OCI-LY3 (cell line): ENCODE results near the gene SCNM1.
"Not testable (repeated sequence)": the region's sequence is repeated elsewhere in the genome, so short reads cannot be mapped to it uniquely, and the experiment has no call there.

Experiments
- H2AFZ ChIP-seq: fragments of 200-600, 300-600 bp; shearing (Covaris generic); 2 replicates; pipeline ENCODE4 v1.6.0; 2014; ENCODE audit warnings: antibody characterized with exemption, low read depth, low read length
- H3K27ac ChIP-seq: fragments of 200-600, 300-600 bp; sonication (generic); 2 replicates; pipeline ENCODE4 v1.5.1; 2014; ENCODE audit warnings: mild to moderate bottlenecking, low read length, moderate library complexity, mixed read lengths
- H3K27me3 ChIP-seq: fragments of 200-600, 300-600 bp; sonication (generic); 2 replicates; pipeline ENCODE4 v1.6.1; 2014; ENCODE audit warnings: low read depth, low read length, mixed read lengths
- H3K36me3 ChIP-seq: fragments of 200-600, 300-600 bp; sonication (generic); replicated peaks from 2 replicates; pipeline ENCODE3; 2014; ENCODE audit warnings: low read depth, low read length, mixed read lengths
- H3K4me1 ChIP-seq: fragments of 300-600, 200-600 bp; sonication (generic); 2 replicates; pipeline ENCODE4 v1.6.1; 2014; ENCODE audit warnings: low read length, mixed read lengths
- H3K4me2 ChIP-seq: fragments of 200-600, 300-600 bp; sonication (generic); 2 replicates; pipeline ENCODE4 v1.6.1; 2014; ENCODE audit warnings: low read length, mixed read lengths
- H3K4me3 ChIP-seq: fragments of 300-600, 200-600 bp; sonication (generic); 2 replicates; pipeline ENCODE4 v1.5.1; 2014; ENCODE audit warnings: antibody characterized with exemption, mild to moderate bottlenecking, low read length, moderate library complexity
- H3K79me2 ChIP-seq: fragments of 300-600, 200-600 bp; shearing (Covaris generic); 2 replicates; pipeline ENCODE4 v1.6.1; 2014; ENCODE audit warnings: mild to moderate bottlenecking, low read length, mixed read lengths
- H3K9ac ChIP-seq: fragments of 300-600, 200-600 bp; shearing (Covaris generic); 2 replicates; pipeline ENCODE4 v1.6.0; 2014; ENCODE audit warnings: mild to moderate bottlenecking, low read length, moderate library complexity
- H3K9me3 ChIP-seq: fragments of 200-600, 300-600 bp; shearing (Covaris generic); 2 replicates; pipeline ENCODE4 v1.6.1; 2014; ENCODE audit warnings: low read length, mixed read lengths; ENCODE audit not compliant: insufficient read depth
- H4K20me1 ChIP-seq: fragments of 200-600, 300-600 bp; sonication (generic); 2 replicates; pipeline ENCODE4 v1.6.1; 2016; ENCODE audit warnings: low read length, mixed read lengths; ENCODE audit not compliant: insufficient read depth
- EZH2phosphoT487 ChIP-seq: fragments of 200-600 bp; shearing (Covaris generic); IDR thresholded peaks from 2 replicates; pipeline ENCODE4 v1.6.1; 2018; ENCODE audit warnings: antibody characterized with exemption, mixed run types, low read depth
- TF ChIP-seq, protein P1 (sequence below): fragments of 200-600, 300-600 bp; sonication (generic); IDR thresholded peaks from 2 replicates; pipeline ENCODE4 v1.5.1; 2014; ENCODE audit warnings: antibody characterized with exemption, low read length, low read depth

SCNM1 gene

DNA sequence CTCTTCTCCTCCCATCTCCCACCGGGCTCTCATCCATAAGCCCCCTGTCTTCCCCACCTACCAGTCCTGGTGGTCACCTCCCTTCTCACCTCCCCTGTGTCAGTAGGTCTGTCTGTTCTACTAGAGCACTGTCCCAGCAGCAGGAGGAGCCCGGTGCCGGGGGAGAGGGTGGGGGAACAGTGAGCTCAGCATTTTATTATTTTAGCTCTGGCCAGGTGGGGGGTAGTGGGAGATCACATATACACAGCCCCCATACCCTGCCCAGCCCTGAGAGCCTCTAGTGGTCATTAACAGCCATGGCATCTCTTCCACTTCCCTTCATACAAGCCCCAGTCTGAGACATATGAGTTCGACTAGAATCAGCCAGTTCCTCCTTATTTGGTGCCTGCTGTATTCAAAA lies 9.9 kb downstream of the SCNM1 start, which contains the start of gene TMOD4:
TMOD4 (minus strand) TSS at position 119 of the 400 bp plus-strand sequence. CDS start 1,106 bp downstream, outside the sequence.
- H3K36me3 ChIP-seq = peaks cover 48% of the 10 kb centered on the region
- no peak within 1 kb of the TSS for H3K9ac ChIP-seq
- no peak within 1 kb of the TSS; the same call in 1 of the 2 replicates for H3K4me3 ChIP-seq
- H3K4me1 ChIP-seq = peaks cover 18% of the 10 kb centered on the region
- H3K9me3 ChIP-seq = no peaks in the 10 kb centered on the region
- H2AFZ ChIP-seq = no peak within 1 kb of the TSS
- no peaks in the 10 kb centered on the region for H3K79me2 ChIP-seq
- H3K4me2 ChIP-seq = peak within 1 kb of the TSS; percentile 9
- TF ChIP-seq, protein P1, sequence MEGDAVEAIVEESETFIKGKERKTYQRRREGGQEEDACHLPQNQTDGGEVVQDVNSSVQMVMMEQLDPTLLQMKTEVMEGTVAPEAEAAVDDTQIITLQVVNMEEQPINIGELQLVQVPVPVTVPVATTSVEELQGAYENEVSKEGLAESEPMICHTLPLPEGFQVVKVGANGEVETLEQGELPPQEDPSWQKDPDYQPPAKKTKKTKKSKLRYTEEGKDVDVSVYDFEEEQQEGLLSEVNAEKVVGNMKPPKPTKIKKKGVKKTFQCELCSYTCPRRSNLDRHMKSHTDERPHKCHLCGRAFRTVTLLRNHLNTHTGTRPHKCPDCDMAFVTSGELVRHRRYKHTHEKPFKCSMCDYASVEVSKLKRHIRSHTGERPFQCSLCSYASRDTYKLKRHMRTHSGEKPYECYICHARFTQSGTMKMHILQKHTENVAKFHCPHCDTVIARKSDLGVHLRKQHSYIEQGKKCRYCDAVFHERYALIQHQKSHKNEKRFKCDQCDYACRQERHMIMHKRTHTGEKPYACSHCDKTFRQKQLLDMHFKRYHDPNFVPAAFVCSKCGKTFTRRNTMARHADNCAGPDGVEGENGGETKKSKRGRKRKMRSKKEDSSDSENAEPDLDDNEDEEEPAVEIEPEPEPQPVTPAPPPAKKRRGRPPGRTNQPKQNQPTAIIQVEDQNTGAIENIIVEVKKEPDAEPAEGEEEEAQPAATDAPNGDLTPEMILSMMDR = peak; percentile 55
- TF ChIP-seq EZH2phosphoT487 = no peak
- no peaks in the 10 kb centered on the region for H3K27me3 ChIP-seq
- H4K20me1 ChIP-seq = peaks cover 3% of the 10 kb centered on the region; the same call in 1 of the 2 replicates
- H3K27ac ChIP-seq = peak within 1 kb of the TSS; percentile 44

DNA sequence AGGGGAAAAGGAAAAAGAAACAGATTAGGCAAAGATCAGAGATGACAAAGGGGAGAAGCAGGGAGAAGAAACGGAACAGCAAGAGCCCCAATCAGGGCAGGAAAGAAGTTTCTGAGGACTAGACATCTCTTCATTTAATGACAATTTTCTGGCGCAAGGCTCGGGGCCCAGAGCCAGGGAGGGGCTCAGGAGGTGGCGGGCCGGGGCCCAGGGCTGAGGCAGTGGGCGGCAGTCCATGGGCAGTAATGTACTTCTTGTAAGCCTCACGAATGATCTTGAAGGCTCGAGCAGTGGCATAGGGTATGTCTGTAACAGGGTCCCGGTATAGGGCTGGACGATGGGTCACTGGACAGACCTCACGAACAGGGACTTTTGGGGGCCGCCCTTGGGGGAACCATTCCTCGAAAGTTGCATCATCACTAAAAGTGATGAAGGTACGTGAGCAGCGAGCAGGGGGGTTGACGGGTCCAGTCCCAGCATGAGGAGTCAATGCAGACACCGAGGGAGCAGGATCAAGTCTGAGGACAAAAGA lies 10.6 kb downstream of the SCNM1 start:
- no peaks in the 10 kb centered on the region for H3K79me2 ChIP-seq
- no peak overlapping the region for H2AFZ ChIP-seq
- TF ChIP-seq, protein P1 = no peak
- TF ChIP-seq EZH2phosphoT487 = no peak
- no peak overlapping the region for H3K9ac ChIP-seq
- no peaks in the 10 kb centered on the region for H3K9me3 ChIP-seq
- H4K20me1 ChIP-seq = peaks cover 3% of the 10 kb centered on the region; the same call in 1 of the 2 replicates
- H3K36me3 ChIP-seq = peaks cover 48% of the 10 kb centered on the region
- peaks cover 18% of the 10 kb centered on the region for H3K4me1 ChIP-seq
- H3K4me3 ChIP-seq = no peak overlapping the region
- no peak overlapping the region for H3K4me2 ChIP-seq
- no peaks in the 10 kb centered on the region for H3K27me3 ChIP-seq
- no peak overlapping the region; the same call in 1 of the 2 replicates for H3K27ac ChIP-seq

DNA sequence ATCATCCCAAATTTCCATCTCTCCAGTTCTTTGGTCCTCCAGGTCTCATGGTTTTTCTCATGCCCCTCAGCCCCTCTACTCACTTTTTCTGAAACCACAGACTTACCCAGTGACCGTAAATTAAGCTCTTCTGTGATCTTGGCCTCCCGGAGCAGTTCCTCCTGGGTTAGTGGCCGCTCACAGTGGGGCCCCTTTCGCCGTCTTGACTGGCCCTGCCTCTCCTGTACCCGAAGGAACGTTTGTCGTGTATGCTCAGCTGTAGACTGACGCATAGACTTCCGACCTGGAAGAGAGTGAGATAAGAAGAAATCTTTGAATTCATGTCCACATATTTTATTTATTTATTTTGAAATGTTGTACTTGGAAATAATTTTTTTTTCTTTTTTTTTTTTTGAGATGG lies 18.3 kb downstream of the SCNM1 start:
- peaks cover 6% of the 10 kb centered on the region for H3K4me1 ChIP-seq
- peaks cover 47% of the 10 kb centered on the region for H3K36me3 ChIP-seq
- H3K4me3 ChIP-seq = no peak overlapping the region
- no peak overlapping the region for H2AFZ ChIP-seq
- TF ChIP-seq, protein P1 = no peak
- no peak for TF ChIP-seq EZH2phosphoT487
- no peaks in the 10 kb centered on the region for H3K9me3 ChIP-seq
- peaks cover 28% of the 10 kb centered on the region for H3K79me2 ChIP-seq
- no peak overlapping the region for H3K9ac ChIP-seq
- no peak overlapping the region for H3K4me2 ChIP-seq
- H3K27me3 ChIP-seq = no peaks in the 10 kb centered on the region
- H3K27ac ChIP-seq = no peak overlapping the region
- peaks cover 6% of the 10 kb centered on the region; the same call in 1 of the 2 replicates for H4K20me1 ChIP-seq

- H3K4me3 ChIP-seq = no peak overlapping the region
- no peaks in the 10 kb centered on the region for H3K27me3 ChIP-seq
- no peak overlapping the region for H3K4me2 ChIP-seq
- H3K4me1 ChIP-seq = peaks cover 12% of the 10 kb centered on the region
- H3K36me3 ChIP-seq = peaks cover 30% of the 10 kb centered on the region
- H3K79me2 ChIP-seq = peaks cover 35% of the 10 kb centered on the region
- H2AFZ ChIP-seq = no peak overlapping the region
- no peak for TF ChIP-seq EZH2phosphoT487
- TF ChIP-seq, protein P1 = no peak
- no peaks in the 10 kb centered on the region for H3K9me3 ChIP-seq
- no peak overlapping the region for H3K27ac ChIP-seq
- H4K20me1 ChIP-seq = peaks cover 6% of the 10 kb centered on the region; the same call in 1 of the 2 replicates
- H3K9ac ChIP-seq = no peak overlapping the region
These were observed 21.3 kb downstream of the SCNM1 start for GRCh38 chr1:151187205-151187604.

DNA sequence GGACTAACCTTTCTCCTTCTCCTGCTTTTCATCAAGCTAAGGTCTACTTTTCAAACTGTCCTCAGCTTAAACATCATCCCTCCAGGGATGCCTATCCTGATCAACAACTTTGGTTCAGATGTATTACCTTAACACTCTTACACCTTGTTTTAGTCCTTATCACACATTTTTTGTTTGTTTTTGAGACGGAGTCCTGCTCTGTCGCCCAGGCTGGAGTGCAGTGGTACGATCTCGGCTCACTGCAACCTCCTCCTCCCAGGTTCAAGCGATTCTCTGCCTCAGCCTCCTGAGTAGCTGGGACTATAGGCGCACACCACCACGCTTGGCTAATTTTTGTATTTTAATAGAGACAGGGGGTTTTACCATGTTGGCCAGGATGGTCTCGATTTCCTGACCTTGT lies 22.7 kb downstream of the SCNM1 start:
- Histone ChIP-seq H3K36me3 (peaks cover 19% of the 10 kb centered on the region), H3K4me2 (peak overlapping the region; percentile 73), H3K9ac (peak overlapping the region; percentile 78), H3K4me1 (peaks cover 12% of the 10 kb centered on the region), H3K4me3 (peak overlapping the region; percentile 86), H3K79me2 (peaks cover 35% of the 10 kb centered on the region), H3K27ac (0 out of 2 replicates have a peak overlapping the region, but pooled peaks have one; percentile 71)
- H2AFZ ChIP-seq, H4K20me1 ChIP-seq, H3K9me3 ChIP-seq, H3K27me3 ChIP-seq: not testable (repeated sequence)
